Liver (tissue), 9 donors: ENCODE results near the gene HSPG2. TPM values are rescaled to one million over a fixed set of nuclear protein-coding genes. Genes with fewer than 3 reads are reported as not detected.
"Not testable (repeated sequence)": the region's sequence is repeated elsewhere in the genome, so short reads cannot be mapped to it uniquely, and the experiment has no call there.

Experiments used
- DNase-seq: peaks from one replicate; pipeline ENCODE4 v3.0.0-alpha.2; 2017; ENCODE audit warnings: low spot score
- H3K27ac ChIP-seq, 2 donors: one replicate each; pipeline ENCODE4 v1.7.0; 2013; ENCODE audit warnings: inconsistent platforms in 2 of 2, low read length in 2 of 2, control low read depth in 1 of 2, low read depth in 1 of 2, mild to moderate bottlenecking in 1 of 2
- H3K27me3 ChIP-seq, 4 donors: one replicate each; pipeline versions ENCODE4 v1.6.1 to v1.7.0; 2013; ENCODE audit warnings: low read length in 3 of 4, inconsistent platforms in 1 of 4, mild to moderate bottlenecking in 1 of 4, moderate library complexity in 1 of 4; ENCODE audit not compliant: control insufficient read depth in 4 of 4, insufficient read depth in 4 of 4
- H3K36me3 ChIP-seq, 4 donors: one replicate each; pipeline versions ENCODE4 v1.6.1 to v1.7.0; 2013; ENCODE audit warnings: low read length in 3 of 4, mild to moderate bottlenecking in 3 of 4, low read depth in 1 of 4, moderate library complexity in 1 of 4; ENCODE audit not compliant: control insufficient read depth in 4 of 4, insufficient read depth in 3 of 4
- H3K4me1 ChIP-seq, 4 donors: one replicate each; pipeline versions ENCODE4 v1.6.1 to v1.7.0; 2013; ENCODE audit warnings: low read length in 3 of 4, mild to moderate bottlenecking in 3 of 4, moderate library complexity in 1 of 4; ENCODE audit not compliant: control insufficient read depth in 4 of 4, insufficient read depth in 4 of 4
- H3K4me3 ChIP-seq, 3 donors: one replicate each; pipeline versions ENCODE4 v1.6.1 to v1.7.0; 2013; ENCODE audit warnings: low read length in 3 of 3, control low read depth in 1 of 3, low read depth in 1 of 3, mild to moderate bottlenecking in 1 of 3
- H3K9ac ChIP-seq, 2 donors: one replicate each; pipeline ENCODE4 v1.7.0; 2013; ENCODE audit warnings: low read length in 2 of 2, mild to moderate bottlenecking in 2 of 2, moderate library complexity in 2 of 2, control low read depth in 1 of 2, low read depth in 1 of 2
- H3K9me3 ChIP-seq, 4 donors: one replicate each; pipeline versions ENCODE4 v1.6.1 to v1.7.0; 2013; ENCODE audit warnings: low read length in 3 of 4; ENCODE audit not compliant: control insufficient read depth in 4 of 4
- CTCF ChIP-seq: fragments of 150-350 bp; IDR thresholded peaks from 2 replicates; pipeline ENCODE4 v1.5.1; 2017; ENCODE audit warnings: improper control_type of control experiment, low read depth, low read length; ENCODE audit not compliant: missing input control
- EGR1 ChIP-seq, 2 donors: IDR thresholded peaks; 2 replicates each; pipeline ENCODE4 v1.6.1; 2016 to 2018; ENCODE audit warnings: antibody characterized with exemption in 2 of 2, low read depth in 2 of 2
- FOXA1 ChIP-seq: IDR thresholded peaks from 2 replicates; pipeline ENCODE4 v1.6.1; 2016; ENCODE audit warnings: antibody characterized with exemption
- FOXA2 ChIP-seq: IDR thresholded peaks from 2 replicates; pipeline ENCODE4 v1.6.1; 2016; ENCODE audit warnings: antibody characterized with exemption
- GABPA ChIP-seq, 2 donors: IDR thresholded peaks in 1 of 2; conservative IDR thresholded peaks in 1 of 2; 2 replicates each; pipeline ENCODE4 v1.6.1; 2016; ENCODE audit warnings: antibody characterized with exemption in 2 of 2, mild to moderate bottlenecking in 1 of 2, moderate library complexity in 1 of 2
- HNF4A ChIP-seq, 2 donors: conservative IDR thresholded peaks; 2 replicates each; pipeline ENCODE4 v1.6.1; 2016; ENCODE audit warnings: antibody characterized with exemption in 2 of 2, mild to moderate bottlenecking in 2 of 2
- HNF4G ChIP-seq: IDR thresholded peaks from 2 replicates; pipeline ENCODE4 v1.6.1; 2016; ENCODE audit warnings: antibody characterized with exemption
- JUND ChIP-seq, 2 donors: IDR thresholded peaks; 2 replicates each; pipeline ENCODE4 v1.6.1; 2016; ENCODE audit warnings: antibody characterized with exemption in 2 of 2
- MAX ChIP-seq: IDR thresholded peaks from 2 replicates; pipeline ENCODE4 v1.6.1; 2016; ENCODE audit warnings: antibody characterized with exemption
- NR2F2 ChIP-seq: IDR thresholded peaks from 2 replicates; pipeline ENCODE4 v1.6.1; 2016; ENCODE audit warnings: antibody characterized with exemption
- RAD21 ChIP-seq, 2 donors: IDR thresholded peaks; 2 replicates each; pipeline ENCODE4 v1.6.1; 2016; ENCODE audit warnings: antibody characterized with exemption in 2 of 2, mild to moderate bottlenecking in 2 of 2
- REST ChIP-seq: IDR thresholded peaks from 2 replicates; pipeline ENCODE4 v1.6.1; 2016; ENCODE audit warnings: antibody characterized with exemption, mild to moderate bottlenecking
- RXRA ChIP-seq, 2 donors: IDR thresholded peaks; 2 replicates each; pipeline ENCODE4 v1.6.1; 2017 to 2018; ENCODE audit warnings: antibody characterized with exemption in 2 of 2, mild to moderate bottlenecking in 1 of 2
- SP1 ChIP-seq: IDR thresholded peaks from 2 replicates; pipeline ENCODE4 v1.6.1; 2018; ENCODE audit warnings: antibody characterized with exemption, mild to moderate bottlenecking
- TAF1 ChIP-seq: conservative IDR thresholded peaks from 2 replicates; pipeline ENCODE4 v1.6.1; 2016; ENCODE audit warnings: antibody characterized with exemption, mild to moderate bottlenecking
- YY1 ChIP-seq: IDR thresholded peaks from 2 replicates; pipeline ENCODE4 v1.6.1; 2016; ENCODE audit warnings: antibody characterized with exemption, mild to moderate bottlenecking
- ZBTB33 ChIP-seq: IDR thresholded peaks from 2 replicates; pipeline ENCODE4 v1.6.1; 2016; ENCODE audit warnings: antibody characterized with exemption
- WGBS: extraction: QIAGEN DNeasy Blood & Tissue Kit; methylation state at CpG from one replicate; pipeline ENCODE4 v1.1.7; 2013; 5-methylcytosine and 5-hydroxymethylcytosine counted together
- polyA plus RNA-seq, 2 donors: library from polyadenylated mRNA; stranded (reverse) in 1 of 2; unstranded in 1 of 2; fragments of 200-250 nt in 1 of 2; fragments of >200 nt in 1 of 2; fragmentation: Nextera tagmentation in 1 of 2; extraction: Ambion mirVana in 1 of 2; gene quantifications; one replicate each; pipeline versions ENCODE4 v1.2.1 to v1.2.3, GENCODE V29; 2013 to 2015
- total RNA-seq, 2 donors: library from RNA; depleted of rRNA; stranded (reverse); fragments of >200 nt; gene quantifications; one replicate each; pipeline ENCODE4 v1.2.3, GENCODE V29; 2014
- donor health status: healthy.
- donor health status: healthy.
- donor health status: healthy.
- donor health status: healthy.
- donor health status: healthy.

HSPG2 gene
- total and polyA plus RNA-seq, 4 donors, result 5.6 to 43.9 (median 23.9) TPM

GRCh38 chr1:21944733-21945073 lies 7.6 kb upstream of the HSPG2 start:
- Histone ChIP-seq H3K36me3 (no peaks in the 10 kb centered on the region), H3K4me1 (peaks cover 0 to 2% (median 0%) of the 10 kb centered on the region in 4 donors), H3K9me3 (no peaks in the 10 kb centered on the region), H3K4me3 (no peak overlapping the region), H3K27me3 (no peaks in the 10 kb centered on the region), H3K9ac (no peak overlapping the region), H3K27ac (no peak overlapping the region)
- WGBS, result 93% methylated on average over 3 of the region's 3 CpGs
- DNase-seq, result no peak
- TF ChIP-seq FOXA2 (no peak), GABPA (IDR thresholded peaks at IDR 0.05 in 1 of 2, conservative IDR thresholded peaks at IDR 0.05 in 1 of 2) (no peak), REST (no peak), TAF1 (no peak), MAX (no peak), JUND (IDR thresholded peaks at IDR 0.05) (no peak), CTCF (no peak), YY1 (no peak), HNF4G (no peak), RXRA (IDR thresholded peaks at IDR 0.05) (no peak), ZBTB33 (no peak), EGR1 (IDR thresholded peaks at IDR 0.05; ENCODE audit: low read depth in 2 of 2) (no peak), NR2F2 (no peak), HNF4A (conservative IDR thresholded peaks at IDR 0.05) (no peak), SP1 (no peak), RAD21 (IDR thresholded peaks at IDR 0.05) (no peak), FOXA1 (no peak)

GRCh38 chr1:21942959-21943640 lies 6.0 kb upstream of the HSPG2 start:
- H3K4me3 ChIP-seq, H3K27ac ChIP-seq, H3K9me3 ChIP-seq, H3K36me3 ChIP-seq, H3K27me3 ChIP-seq, H3K9ac ChIP-seq, DNase-seq, H3K4me1 ChIP-seq: not testable (repeated sequence)
- 81% methylated on average over 19 of the region's 19 CpGs for WGBS
